ENCODE measurements around the gene ATAT1.

Gene ATAT1

GRCh38 chr6:30612687-30613248 lies 13.9 kb upstream of the ATAT1 start:
- TF ChIP-seq CTCF (IDR thresholded peaks at IDR 0.05; ENCODE audit: control insufficient read depth, extremely low read depth, insufficient read depth) = no peak
- H3K4me3 ChIP-seq (ENCODE audit: low read depth, low read length) = no peak overlapping the region
- no peak for DNase-seq (ENCODE audit: low read depth)

- H3K4me3 ChIP-seq (ENCODE audit: low read depth, low read length) = no peak overlapping the region
- no peak for TF ChIP-seq CTCF (IDR thresholded peaks at IDR 0.05; ENCODE audit: control insufficient read depth, extremely low read depth, insufficient read depth)
- no peak for DNase-seq (ENCODE audit: low read depth)
These were observed 13.2 kb upstream of the ATAT1 start for GRCh38 chr6:30613251-30614043.

GRCh38 chr6:30614044-30614842 lies 12.4 kb upstream of the ATAT1 start:
- TF ChIP-seq CTCF (IDR thresholded peaks at IDR 0.05; ENCODE audit: control insufficient read depth, extremely low read depth, insufficient read depth) = no peak
- H3K4me3 ChIP-seq (ENCODE audit: low read depth, low read length) = no peak overlapping the region; the same call in 1 of the 2 replicates
- DNase-seq (ENCODE audit: low read depth) = no peak

- DNase-seq (ENCODE audit: low read depth) = peak; percentile 94
- H3K4me3 ChIP-seq (ENCODE audit: low read depth, low read length) = peak overlapping the region; percentile 79
- TF ChIP-seq CTCF (IDR thresholded peaks at IDR 0.05; ENCODE audit: control insufficient read depth, extremely low read depth, insufficient read depth) = no peak
These were observed 11.8 kb upstream of the ATAT1 start for GRCh38 chr6:30614843-30615218.

GRCh38 chr6:30615219-30615957 lies 11.3 kb upstream of the ATAT1 start:
- DNase-seq (ENCODE audit: low read depth) = peak; percentile 57
- no peak for TF ChIP-seq CTCF (IDR thresholded peaks at IDR 0.05; ENCODE audit: control insufficient read depth, extremely low read depth, insufficient read depth)
- peak overlapping the region; percentile 79 for H3K4me3 ChIP-seq (ENCODE audit: low read depth, low read length)

GRCh38 chr6:30615958-30616810 lies 10.5 kb upstream of the ATAT1 start:
- H3K4me3 ChIP-seq (ENCODE audit: low read depth, low read length) = peak overlapping the region; percentile 79
- TF ChIP-seq CTCF (IDR thresholded peaks at IDR 0.05; ENCODE audit: control insufficient read depth, extremely low read depth, insufficient read depth) = no peak
- no peak for DNase-seq (ENCODE audit: low read depth)

All from LNCaP clone FGC (cell line).